Middle frontal gyrus (tissue), 1 donor: ENCODE measurements around the gene UBE2M.

Experiments
- DNase-seq: peaks from one replicate; pipeline ENCODE4 v3.0.0-alpha.2; 2015; ENCODE audit warnings: low spot score; ENCODE audit errors: extremely low spot score

The UBE2M gene

GRCh38 chr19:58555920-58556621 is 2.3 kb downstream of the UBE2M start:
- DNase-seq, result no peak

- DNase-seq, result no peak
These were observed 3.0 kb downstream of the UBE2M start for GRCh38 chr19:58555369-58555885.

- peak; percentile 94 for DNase-seq
These were observed 3.7 kb downstream of the UBE2M start, which contains the start of gene CHMP2A for GRCh38 chr19:58554494-58555368. CHMP2A (minus strand) TSS chr19:58555105; CDS start chr19:58554212, 893 bp downstream.

GRCh38 chr19:58553799-58554493 is 4.5 kb downstream of the UBE2M start:
- DNase-seq, result no peak

GRCh38 chr19:58552655-58553054 is 5.8 kb downstream of the UBE2M start:
- no peak for DNase-seq

- DNase-seq, result no peak
These were observed 6.6 kb downstream of the UBE2M start for GRCh38 chr19:58551577-58552471.

GRCh38 chr19:58551123-58551497 is 7.3 kb downstream of the UBE2M start:
- DNase-seq, result no peak

GRCh38 chr19:58550362-58551122 is 7.9 kb downstream of the UBE2M start:
- DNase-seq, result no peak

- no peak for DNase-seq
These were observed 8.6 kb downstream of the UBE2M start for GRCh38 chr19:58549664-58550361.

- no peak for DNase-seq
These were observed 9.3 kb downstream of the UBE2M start for GRCh38 chr19:58548859-58549663.

GRCh38 chr19:58547323-58548312 is 10.8 kb downstream of the UBE2M start:
- DNase-seq, result no peak

- no peak for DNase-seq
These were observed 12.3 kb downstream of the UBE2M start for GRCh38 chr19:58546019-58546530.

- DNase-seq, result no peak
These were observed 13.0 kb downstream of the UBE2M start for GRCh38 chr19:58545286-58546018.

- no peak for DNase-seq
These were observed 13.7 kb downstream of the UBE2M start for GRCh38 chr19:58544591-58545285.

GRCh38 chr19:58543826-58544590 is 14.4 kb downstream of the UBE2M start, which contains the start of gene TRIM28:
TRIM28 (plus strand) TSS chr19:58544064; CDS start chr19:58544758, 694 bp downstream.
- DNase-seq, result peak; percentile 97
